GM13976 (cell line): ENCODE results near the gene NUDT1.

Source experiments
- DNase-seq: peaks from one replicate; pipeline ENCODE4 v3.0.0; 2012; ENCODE audit warnings: low spot score
- in situ Hi-C: fragments of 300-500 bp; cut with MboI; formaldehyde crosslinking; loops from one replicate; pipeline ENCODE4 v1.12.0; 2022; ENCODE audit warnings: low sequenced_read_pairs, mixed read lengths, inconsistent platforms; ENCODE audit not compliant: unreplicated experiment
- TF ChIP-seq, protein P1 (sequence below): IDR thresholded peaks from 2 replicates; pipeline ENCODE4 v1.5.1; 2012; ENCODE audit warnings: borderline replicate concordance, mild to moderate bottlenecking; ENCODE audit not compliant: insufficient read depth; ENCODE audit errors: extremely low read depth, missing control alignments, control extremely low read depth

Gene NUDT1

DNA sequence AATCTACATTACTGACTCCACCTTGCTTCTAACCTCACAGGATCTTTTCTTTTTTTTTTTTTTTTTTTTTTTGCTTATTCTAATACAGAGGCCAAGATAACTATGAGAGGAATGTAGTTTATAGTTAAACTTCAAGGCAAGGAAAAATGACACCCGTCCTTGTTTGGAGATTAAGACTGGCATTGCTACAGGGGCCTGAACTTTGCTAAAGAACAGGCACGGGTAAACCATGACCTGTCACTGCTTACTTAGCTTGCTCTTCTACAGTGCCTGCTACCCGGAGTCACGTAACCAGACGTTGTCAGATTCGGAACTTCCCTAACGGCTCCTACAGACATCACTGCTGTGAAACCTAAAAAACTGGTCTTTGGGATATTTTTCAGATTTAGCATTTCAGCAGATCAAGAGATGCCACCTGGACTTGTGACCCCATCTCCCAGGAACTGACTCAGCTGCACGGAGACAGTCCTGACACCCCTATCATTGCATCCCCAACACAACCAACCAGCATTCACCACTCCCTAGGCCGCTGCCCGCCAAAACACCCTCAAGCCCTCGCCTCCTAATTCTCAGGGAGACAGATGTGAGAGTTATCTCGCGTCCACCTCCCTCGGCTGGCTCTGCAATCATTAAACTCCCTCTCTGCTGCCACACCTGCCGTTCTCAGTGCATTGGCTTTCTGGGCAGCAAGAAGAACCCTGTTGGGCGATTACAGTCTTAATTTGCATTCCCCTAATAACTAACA, 36.8 kb upstream of the NUDT1 start:
- DNase-seq, result no peak
- TF ChIP-seq, protein P1, sequence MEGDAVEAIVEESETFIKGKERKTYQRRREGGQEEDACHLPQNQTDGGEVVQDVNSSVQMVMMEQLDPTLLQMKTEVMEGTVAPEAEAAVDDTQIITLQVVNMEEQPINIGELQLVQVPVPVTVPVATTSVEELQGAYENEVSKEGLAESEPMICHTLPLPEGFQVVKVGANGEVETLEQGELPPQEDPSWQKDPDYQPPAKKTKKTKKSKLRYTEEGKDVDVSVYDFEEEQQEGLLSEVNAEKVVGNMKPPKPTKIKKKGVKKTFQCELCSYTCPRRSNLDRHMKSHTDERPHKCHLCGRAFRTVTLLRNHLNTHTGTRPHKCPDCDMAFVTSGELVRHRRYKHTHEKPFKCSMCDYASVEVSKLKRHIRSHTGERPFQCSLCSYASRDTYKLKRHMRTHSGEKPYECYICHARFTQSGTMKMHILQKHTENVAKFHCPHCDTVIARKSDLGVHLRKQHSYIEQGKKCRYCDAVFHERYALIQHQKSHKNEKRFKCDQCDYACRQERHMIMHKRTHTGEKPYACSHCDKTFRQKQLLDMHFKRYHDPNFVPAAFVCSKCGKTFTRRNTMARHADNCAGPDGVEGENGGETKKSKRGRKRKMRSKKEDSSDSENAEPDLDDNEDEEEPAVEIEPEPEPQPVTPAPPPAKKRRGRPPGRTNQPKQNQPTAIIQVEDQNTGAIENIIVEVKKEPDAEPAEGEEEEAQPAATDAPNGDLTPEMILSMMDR, result no peak
- in situ Hi-C loops, result no loop called here

DNA sequence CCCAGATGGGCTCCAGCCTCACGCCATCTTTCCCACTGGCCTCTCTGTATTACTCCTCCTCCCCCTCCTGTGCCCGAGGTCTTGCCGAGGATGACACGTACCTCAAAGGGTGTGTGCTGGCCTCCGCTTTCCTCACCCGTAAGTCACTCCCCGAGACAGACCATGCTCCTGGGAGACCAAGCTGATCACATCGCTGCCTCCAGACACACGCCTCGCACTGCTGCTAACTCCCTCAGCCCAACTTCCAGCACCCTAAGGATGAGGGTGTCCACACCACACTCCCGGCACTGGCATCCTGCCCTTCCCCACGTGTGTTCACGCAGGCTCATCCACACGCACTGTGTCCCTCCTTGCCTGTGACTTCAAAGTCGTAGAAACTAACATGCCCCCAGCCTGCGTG, 33.3 kb upstream of the NUDT1 start:
- in situ Hi-C loops, result no loop called here
- DNase-seq, result no peak
- TF ChIP-seq, protein P1, result no peak

DNA sequence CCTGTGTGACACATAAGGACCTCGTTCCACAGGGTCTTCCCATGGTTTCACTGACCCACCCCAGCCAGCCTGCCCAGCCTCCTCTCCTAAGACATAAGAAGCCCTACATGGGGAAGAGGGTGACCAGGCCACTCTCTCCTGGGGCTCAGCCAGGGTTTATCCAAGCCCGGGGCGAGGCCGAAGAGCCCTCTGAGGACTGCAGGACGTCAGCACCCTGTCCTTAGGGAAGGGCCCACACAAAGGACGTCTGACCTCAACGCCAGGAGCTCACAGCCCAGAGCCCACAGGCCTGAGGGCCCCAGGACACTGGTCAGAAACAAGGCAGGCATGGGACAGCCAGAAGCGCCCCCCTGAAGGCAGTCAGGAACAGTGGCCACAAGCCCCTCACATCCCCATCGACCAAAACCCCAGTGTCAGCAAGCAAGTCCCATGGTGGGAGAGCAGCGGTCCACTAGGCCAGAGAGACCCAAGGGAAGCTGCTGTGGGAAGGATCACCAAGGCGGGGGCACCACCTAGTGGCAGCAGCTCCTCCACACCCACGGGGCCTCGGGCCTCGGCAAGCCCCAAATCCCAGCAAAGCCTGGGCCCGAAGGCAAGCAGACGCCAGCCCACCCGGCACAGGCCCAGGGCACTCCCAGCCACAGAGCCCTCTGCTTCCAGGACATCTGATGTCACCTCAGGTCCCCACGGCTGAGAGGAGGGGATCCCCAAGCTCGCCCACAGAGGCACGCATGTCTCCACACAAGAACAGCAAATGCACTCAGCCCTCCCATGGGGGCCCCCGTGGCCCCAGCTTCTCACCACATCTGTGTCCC, 32.7 kb upstream of the NUDT1 start:
- in situ Hi-C loops, result no loop called here
- TF ChIP-seq, protein P1, result peak; percentile 89
- peak; percentile 90 for DNase-seq

DNA sequence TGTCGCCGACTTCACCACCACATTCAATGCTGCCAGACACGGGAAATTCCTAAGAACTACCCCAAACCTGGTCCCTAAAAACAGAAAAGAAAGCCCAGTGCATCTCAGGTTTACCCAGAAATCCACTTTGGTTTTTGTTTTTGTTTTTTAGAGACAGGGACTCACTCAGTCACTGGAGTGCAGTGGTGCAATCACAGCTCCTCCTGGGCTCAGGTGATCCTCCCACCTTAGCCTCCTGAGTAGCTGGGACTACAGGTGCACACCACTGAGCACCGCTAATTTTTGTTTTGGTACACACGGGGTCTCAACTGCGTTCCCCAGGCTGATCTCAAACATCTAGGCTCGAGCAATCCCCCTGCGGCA, 32.1 kb upstream of the NUDT1 start:
- in situ Hi-C loops, result no loop called here
- no peak for DNase-seq
- TF ChIP-seq, protein P1, result no peak

DNA sequence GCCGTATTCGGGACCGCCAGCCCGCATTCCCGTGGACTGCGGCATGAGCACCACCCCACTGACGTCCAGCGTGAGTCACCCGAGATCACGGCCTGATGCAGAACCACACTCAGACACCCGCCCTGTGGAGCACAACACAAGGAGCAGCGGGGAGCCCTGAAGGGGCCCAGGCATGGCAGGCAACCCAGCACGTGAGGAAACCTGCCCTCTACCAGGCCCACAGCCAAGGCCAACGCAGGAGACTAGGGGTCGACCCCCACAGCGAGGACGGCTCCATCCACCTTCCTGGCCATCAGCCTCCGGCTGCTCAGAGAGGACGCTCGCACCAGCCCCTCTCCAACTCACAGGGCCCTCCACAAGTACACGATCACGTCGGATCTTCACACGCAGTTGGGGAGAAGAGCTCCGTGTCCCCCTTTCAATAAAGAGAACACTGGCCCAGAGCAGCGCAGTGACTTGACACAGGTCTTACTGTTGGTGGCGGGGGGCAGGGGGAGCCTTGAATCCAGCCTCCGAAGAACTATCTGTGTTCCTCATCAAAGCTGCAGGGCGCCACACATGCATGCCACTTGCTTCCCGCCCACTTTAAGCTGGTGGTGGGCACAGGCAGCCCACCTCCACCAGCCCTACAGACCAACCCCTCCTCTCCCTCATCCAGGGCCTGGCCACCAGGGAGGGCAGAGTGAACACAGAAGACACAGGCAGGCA, 31.3 kb upstream of the NUDT1 start:
- no peak for DNase-seq
- TF ChIP-seq, protein P1, result no peak
- in situ Hi-C loops, result no loop called here

DNA sequence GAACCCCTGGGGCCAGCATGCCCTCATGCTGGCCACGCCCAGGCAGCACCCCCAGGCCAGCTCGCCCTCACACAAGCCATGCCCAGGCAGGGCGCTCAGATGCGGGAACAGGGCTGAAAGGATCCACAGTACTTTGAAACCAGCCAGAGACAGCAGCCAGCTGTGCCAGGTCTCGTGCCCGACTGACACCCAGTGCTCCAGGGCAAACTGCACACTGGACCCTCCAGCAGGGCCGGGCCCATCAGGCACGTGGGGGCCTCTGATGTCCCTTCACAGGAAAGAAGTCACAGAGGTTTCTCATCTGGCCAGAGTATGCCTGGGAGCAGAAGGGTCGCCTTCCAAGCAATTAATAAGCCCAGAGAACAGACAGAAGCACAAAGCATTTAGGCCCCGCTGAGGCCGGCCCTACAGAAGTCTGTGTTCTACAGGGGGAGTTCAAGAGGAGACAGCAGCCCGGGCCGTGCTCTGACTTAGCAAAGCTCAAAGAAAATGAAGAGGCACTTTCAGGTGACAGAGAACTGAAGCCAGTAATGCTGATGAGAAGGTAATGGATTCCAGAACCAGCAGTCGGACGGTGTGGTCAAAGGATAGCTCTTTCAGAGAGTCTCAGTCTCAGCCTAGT, 30.7 kb upstream of the NUDT1 start:
- DNase-seq, result no peak
- TF ChIP-seq, protein P1, result no peak
- in situ Hi-C loops, result no loop called here
